Peyer's patch (tissue), 4 donors: ENCODE results near the gene KCNK1. TPM values are rescaled to one million over a fixed set of nuclear protein-coding genes. Genes with fewer than 3 reads are reported as not detected.

Experiments
- DNase-seq, 3 donors: peaks; one replicate each; pipeline ENCODE4 v3.0.0-alpha.2; 2017 to 2019
- H3K27ac ChIP-seq, 4 donors: fragments of 200-600 bp; sonication (generic); one replicate each; pipeline ENCODE4 v1.5.1; 2016 to 2019
- H3K27me3 ChIP-seq, 2 donors: fragments of 200-600 bp; sonication (generic); one replicate each; pipeline ENCODE4 v1.5.1; 2019
- H3K36me3 ChIP-seq, 3 donors: fragments of 200-600 bp; sonication (generic); one replicate each; pipeline ENCODE4 v1.5.1; 2016 to 2019
- H3K4me1 ChIP-seq, 4 donors: fragments of 200-600 bp; sonication (generic); one replicate each; pipeline ENCODE4 v1.5.1; 2016 to 2019
- H3K4me3 ChIP-seq, 4 donors: fragments of 200-600 bp; sonication (generic); 1 replicate in 3 of 4; 2 replicates in 1 of 4; pipeline ENCODE4 v1.5.1; 2016 to 2019; ENCODE audit warnings: mild to moderate bottlenecking in 1 of 4
- H3K9me3 ChIP-seq, 4 donors: fragments of 200-600 bp; sonication (generic); one replicate each; pipeline ENCODE4 v1.5.1; 2016 to 2019; ENCODE audit warnings: mild to moderate bottlenecking in 1 of 4
- CTCF ChIP-seq, 6 experiments: fragments of 450-650 bp in 4 of 6; fragments of 200-600 bp in 2 of 6; sonication (generic) in 1 of 6; IDR thresholded peaks; one replicate each; pipeline ENCODE4 v1.5.1; 2017 to 2019; ENCODE audit warnings: antibody characterized with exemption in 6 of 6, mild to moderate bottlenecking in 3 of 6, moderate library complexity in 1 of 6
- POLR2A ChIP-seq, 2 donors: fragments of 450-650 bp; IDR thresholded peaks; one replicate each; pipeline ENCODE4 v1.5.1; 2017; ENCODE audit warnings: antibody characterized with exemption in 2 of 2, mild to moderate bottlenecking in 2 of 2, moderate library complexity in 2 of 2
- small RNA-seq, 2 donors: library from RNA; depleted of rRNA; stranded (forward); fragments of <200 nt; gene quantifications; one replicate each; pipeline ENCODE3, GENCODE V24; 2016
- total RNA-seq, 4 donors: library from RNA; depleted of rRNA; stranded (reverse); fragments of >200 nt; gene quantifications; one replicate each; pipeline ENCODE4 v1.1.0, GENCODE V29; 2016

The KCNK1 gene
- total RNA-seq, 4 donors from 2014 or later = 17.2 to 22.2 (median 17.2) TPM; not detected in 1

GRCh38 chr1:233719655-233720341, 105.9 kb downstream of the KCNK1 start:
- H3K4me1 ChIP-seq = no peaks in the 10 kb centered on the region
- H3K27me3 ChIP-seq = no peaks in the 10 kb centered on the region
- H3K9me3 ChIP-seq = no peaks in the 10 kb centered on the region
- H3K4me3 ChIP-seq = no peak overlapping the region
- TF ChIP-seq POLR2A (IDR thresholded peaks at IDR 0.05) = no peak
- TF ChIP-seq CTCF (IDR thresholded peaks at IDR 0.05) = no peak
- H3K27ac ChIP-seq = no peak overlapping the region
- DNase-seq = no peak
- H3K36me3 ChIP-seq = no peaks in the 10 kb centered on the region

GRCh38 chr1:233721004-233721595, 107.2 kb downstream of the KCNK1 start:
- no peaks in the 10 kb centered on the region for H3K4me1 ChIP-seq
- TF ChIP-seq POLR2A (IDR thresholded peaks at IDR 0.05) = no peak
- TF ChIP-seq CTCF (IDR thresholded peaks at IDR 0.05) = no peak
- no peak overlapping the region for H3K4me3 ChIP-seq
- no peaks in the 10 kb centered on the region for H3K27me3 ChIP-seq
- no peaks in the 10 kb centered on the region for H3K9me3 ChIP-seq
- no peak for DNase-seq
- no peaks in the 10 kb centered on the region for H3K36me3 ChIP-seq
- no peak overlapping the region for H3K27ac ChIP-seq

Small RNA genes lying within 50 kb of the gene (small RNA-seq; reads per million reads assigned to genes)
- gene MIR4427 = 0 to 0.51 reads per million in 2 donors
